Bone marrow (tissue), 2 donors: ENCODE data around the gene MMP15.

Experiments
- DNase-seq, 2 donors: peaks; one replicate each; lab custom pipeline; 2025; lab: John Stamatoyannopoulos, UW

The MMP15 gene

DNA sequence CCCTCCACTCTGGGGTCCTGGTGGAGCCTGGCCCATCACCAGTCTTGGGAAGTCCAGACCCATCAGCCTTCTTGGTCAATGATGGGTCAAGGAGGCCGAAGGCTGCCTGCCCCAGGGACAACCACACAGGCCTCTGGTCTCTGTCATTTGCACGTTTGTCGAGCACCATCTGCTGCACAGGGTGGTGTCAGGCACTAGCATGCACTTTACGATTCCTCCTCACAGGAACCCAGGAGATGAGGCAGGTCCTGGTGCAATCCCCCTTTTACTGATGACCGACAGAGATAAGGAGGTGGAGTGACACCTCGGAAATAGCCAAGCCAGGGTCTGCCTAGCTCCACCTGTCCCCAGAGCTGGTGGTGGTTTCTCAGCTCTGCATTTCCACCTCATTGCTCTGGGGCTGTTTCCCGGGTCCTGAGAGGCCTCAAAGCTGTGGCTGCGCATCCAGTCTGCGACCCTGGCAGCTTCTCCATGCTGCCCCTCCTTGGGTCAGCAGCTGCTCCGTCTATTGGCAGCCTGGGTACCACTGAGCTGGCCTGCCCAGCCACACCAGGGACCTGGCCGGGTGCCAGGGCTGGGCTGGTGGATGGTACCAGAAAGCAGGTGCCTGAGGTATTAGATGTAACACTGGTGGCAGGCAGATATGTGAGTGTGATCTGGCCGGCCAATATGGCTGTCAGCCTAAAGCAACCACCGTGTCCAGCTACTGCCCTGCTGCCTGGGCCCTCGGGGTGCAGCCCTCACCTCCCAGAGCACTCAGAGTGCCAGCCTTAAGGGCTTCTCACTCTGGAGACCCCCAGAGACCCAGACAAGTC lies 10.0 kb downstream of the MMP15 start:
- DNase-seq: no peak

DNA sequence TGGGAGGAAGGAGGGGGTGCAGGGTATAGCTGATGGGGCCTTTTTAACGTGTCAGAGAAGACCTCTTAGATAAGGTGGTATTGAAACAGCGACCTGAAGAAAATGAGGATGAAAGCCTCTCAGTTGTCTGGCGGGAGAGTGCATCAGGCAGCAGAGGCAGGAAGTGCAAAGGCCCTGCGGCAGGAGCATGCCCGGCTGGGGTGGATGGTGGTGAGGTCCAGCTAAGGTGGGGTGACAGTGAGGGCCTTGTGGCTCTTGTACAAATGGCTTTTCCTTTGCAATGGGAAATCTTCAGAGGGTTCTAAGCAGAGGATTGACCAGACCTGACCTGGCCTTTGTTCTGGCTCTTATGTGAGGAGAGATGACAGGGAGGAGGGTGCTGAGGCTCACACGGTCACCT lies 11.4 kb downstream of the MMP15 start:
- no peak for DNase-seq

DNA sequence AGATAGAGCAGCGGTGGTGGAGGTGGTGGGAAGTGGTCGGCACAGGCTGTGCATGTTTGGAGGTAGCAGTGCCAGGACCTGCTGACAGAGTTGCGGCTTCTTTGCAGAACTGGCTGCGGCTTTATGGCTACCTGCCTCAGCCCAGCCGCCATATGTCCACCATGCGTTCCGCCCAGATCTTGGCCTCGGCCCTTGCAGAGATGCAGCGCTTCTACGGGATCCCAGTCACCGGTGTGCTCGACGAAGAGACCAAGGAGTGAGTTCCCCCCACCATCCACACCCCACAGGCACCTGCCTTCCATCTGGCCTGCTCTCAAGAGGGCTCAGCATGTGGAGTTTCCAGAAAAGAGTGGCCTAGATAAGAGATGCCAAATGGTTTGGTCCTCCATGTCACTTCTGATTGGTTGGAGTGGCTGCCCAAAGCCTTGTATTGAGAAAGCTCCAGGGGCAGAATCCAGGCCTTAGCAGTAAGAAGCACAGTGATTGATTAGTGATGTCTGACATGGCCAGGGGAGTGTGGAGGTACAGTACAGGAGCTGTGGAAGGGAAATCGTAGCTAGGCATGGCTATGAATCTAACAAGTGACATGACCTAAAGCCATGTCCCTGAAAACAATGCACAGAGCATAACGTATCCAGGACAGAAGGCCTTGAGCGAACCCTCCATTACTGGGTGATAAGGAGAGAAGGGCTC lies 12.0 kb downstream of the MMP15 start:
- no peak for DNase-seq

DNA sequence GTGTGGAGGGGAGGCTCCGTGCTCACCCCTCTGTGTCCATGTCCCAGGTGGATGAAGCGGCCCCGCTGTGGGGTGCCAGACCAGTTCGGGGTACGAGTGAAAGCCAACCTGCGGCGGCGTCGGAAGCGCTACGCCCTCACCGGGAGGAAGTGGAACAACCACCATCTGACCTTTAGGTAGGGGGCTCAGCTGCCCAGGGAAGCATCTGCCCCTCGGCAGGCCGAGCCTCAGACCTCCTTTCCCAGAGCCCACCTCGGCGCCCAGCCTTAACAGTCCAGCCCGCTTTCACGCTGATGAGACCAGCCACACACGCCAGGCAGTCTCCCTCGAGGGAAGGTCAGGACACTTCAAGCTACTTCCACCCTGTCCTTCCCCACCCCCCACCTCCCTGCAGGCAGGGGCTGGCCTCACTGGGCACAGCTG lies 12.7 kb downstream of the MMP15 start:
- DNase-seq: no peak

DNA sequence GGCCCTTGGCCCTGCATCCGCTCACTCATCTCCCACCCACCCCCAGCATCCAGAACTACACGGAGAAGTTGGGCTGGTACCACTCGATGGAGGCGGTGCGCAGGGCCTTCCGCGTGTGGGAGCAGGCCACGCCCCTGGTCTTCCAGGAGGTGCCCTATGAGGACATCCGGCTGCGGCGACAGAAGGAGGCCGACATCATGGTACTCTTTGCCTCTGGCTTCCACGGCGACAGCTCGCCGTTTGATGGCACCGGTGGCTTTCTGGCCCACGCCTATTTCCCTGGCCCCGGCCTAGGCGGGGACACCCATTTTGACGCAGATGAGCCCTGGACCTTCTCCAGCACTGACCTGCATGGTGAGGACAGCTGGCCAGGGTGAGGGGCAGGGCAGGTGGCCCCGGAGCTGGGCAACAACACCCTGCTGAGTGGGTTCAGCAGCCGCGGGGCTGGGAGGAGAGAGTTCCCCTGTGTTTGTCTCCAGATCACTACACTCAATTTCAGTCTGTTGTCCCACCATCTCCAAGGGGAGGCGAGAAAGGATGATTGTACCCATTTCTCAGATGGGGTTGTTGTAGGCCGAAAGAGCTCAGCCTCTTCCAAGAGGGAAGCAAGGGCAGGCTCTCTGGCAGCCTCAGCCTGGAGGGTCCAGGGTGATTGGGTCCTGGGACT lies 14.4 kb downstream of the MMP15 start:
- DNase-seq: no peak

DNA sequence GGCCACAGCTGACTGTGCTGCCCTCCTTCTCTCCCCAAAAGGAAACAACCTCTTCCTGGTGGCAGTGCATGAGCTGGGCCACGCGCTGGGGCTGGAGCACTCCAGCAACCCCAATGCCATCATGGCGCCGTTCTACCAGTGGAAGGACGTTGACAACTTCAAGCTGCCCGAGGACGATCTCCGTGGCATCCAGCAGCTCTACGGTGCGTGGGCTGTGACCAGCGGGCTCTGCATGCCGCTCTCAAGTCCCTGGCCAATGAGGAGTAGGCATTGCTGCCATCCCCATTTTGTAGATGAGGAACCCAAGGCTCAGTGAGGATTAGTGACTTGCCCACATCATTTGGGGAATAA lies 14.9 kb downstream of the MMP15 start:
- DNase-seq: no peak

DNA sequence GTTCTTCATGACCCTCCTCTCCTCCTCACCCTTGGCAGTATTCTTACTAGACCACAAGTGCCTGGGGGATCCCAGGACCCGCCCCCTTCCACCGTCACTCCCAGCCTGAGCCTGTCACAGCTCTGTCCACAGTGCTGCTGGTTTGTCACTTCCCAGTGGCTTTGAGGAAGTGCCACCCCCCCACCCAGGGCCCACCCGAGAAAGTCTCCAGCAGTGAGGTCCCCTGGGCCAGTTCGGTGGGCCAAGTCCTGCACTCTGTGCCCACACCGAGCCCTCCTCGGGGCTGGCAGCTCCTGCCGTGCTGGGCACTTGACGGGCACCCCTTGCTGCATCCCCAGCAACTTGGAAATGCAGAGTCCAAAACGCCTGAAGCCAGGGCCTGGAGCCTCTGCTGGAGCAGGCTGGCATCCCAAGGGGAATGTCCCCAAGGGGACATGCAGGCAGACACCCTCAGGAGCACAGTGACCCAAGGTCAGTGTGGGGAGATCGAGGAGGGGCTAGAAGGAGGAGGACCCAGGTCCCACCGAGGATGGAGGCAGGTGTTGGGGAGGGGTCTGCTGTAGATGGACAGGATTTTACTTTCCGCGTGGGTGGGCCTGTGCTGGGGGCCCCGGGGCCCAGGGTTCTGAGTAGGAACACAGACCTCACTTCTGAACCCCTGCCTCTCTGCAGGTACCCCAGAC lies 15.5 kb downstream of the MMP15 start:
- no peak for DNase-seq

DNA sequence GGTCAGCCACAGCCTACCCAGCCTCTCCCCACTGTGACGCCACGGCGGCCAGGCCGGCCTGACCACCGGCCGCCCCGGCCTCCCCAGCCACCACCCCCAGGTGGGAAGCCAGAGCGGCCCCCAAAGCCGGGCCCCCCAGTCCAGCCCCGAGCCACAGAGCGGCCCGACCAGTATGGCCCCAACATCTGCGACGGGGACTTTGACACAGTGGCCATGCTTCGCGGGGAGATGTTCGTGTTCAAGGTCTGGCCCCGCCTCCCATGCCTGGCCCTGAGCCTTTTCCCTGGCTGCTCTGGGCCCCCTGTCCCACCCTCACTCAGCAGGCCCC lies 16.0 kb downstream of the MMP15 start:
- DNase-seq: no peak

DNA sequence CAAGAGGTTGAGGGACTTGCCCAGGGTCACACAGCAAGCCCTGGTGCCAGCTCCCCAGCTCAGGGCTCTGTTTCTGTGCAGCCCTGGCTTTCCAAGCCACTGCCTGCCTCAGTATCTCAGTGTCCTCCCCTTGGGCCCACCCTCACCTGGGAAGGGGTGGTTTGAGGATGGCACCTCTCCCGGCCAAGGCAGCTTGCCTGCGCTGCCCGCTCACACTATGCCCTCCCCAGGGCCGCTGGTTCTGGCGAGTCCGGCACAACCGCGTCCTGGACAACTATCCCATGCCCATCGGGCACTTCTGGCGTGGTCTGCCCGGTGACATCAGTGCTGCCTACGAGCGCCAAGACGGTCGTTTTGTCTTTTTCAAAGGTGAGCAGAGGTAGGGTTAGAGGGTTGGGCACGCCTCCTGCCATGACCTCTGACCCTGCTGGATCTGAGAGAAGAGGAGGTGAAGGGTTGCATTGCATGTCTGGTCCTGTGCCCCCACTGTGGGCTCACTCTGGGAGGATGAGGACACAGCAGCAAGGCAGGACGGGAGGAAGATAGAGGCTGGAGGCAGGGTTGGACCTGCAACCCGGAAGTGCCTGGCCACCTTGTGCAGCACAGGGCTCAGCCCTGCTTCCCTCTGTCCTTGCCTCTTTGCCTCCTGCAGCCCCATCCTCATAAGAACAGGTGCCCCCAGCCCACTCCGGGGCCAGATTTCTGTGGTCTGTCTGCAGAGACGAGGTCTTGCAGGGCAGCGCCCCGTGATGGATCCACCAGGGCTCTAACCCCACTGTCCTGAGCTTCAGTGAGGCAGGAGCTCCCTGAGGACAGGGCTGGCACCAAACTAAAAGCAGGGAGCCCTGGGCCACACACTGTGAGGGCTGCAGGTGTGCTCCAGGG lies 16.7 kb downstream of the MMP15 start:
- DNase-seq: no peak

DNA sequence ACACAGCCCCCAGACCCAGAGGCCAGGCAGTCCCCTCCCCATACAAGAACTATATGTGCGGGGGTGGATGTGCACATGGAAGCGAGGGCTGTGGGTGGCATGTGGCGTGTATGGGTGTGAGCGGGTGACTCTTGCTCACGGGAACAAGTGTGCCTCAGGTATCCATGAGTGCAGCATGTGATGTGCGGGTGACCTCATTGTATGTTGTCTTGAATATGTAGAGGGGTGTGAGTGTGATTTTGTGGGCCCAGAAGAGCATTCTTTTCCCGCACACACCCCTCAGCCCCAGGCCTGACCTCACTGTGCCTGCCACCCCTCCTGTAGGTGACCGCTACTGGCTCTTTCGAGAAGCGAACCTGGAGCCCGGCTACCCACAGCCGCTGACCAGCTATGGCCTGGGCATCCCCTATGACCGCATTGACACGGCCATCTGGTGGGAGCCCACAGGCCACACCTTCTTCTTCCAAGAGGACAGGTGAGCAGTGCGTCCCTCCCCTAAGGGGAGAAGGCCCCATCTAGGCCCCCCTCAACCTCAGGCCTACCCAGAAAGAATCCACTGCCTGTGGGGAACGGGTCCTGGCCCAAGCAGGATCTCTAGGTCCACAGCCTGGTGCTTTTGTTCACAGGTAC lies 17.4 kb downstream of the MMP15 start:
- no peak for DNase-seq

DNA sequence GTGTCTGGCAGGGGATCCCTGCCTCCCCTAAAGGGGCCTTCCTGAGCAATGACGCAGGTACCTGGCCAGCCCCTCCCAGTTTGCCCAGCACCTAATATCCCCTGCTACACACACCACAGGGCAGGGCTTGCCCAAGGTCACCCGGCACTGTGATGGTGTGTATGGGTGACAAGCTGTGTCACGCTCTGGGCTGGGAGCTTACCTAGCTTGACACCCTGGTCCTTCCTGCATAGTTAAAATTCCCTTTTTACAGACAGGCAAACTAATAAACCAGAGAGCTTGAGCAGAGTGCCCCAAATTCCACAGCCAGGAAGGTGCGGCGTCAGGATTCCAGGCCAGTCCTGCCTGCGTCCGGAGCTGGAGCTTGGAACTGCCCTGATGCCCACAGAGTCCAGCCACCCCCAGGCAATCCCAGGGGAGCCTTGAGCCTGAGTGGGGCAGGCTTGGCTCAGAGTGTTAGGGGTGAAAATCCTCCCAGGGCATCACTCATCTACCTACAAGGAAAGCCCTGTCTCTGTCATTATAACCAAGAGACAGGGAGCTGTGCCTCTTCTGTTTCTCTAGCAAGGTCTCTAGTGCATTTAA lies 18.1 kb downstream of the MMP15 start:
- no peak for DNase-seq

DNA sequence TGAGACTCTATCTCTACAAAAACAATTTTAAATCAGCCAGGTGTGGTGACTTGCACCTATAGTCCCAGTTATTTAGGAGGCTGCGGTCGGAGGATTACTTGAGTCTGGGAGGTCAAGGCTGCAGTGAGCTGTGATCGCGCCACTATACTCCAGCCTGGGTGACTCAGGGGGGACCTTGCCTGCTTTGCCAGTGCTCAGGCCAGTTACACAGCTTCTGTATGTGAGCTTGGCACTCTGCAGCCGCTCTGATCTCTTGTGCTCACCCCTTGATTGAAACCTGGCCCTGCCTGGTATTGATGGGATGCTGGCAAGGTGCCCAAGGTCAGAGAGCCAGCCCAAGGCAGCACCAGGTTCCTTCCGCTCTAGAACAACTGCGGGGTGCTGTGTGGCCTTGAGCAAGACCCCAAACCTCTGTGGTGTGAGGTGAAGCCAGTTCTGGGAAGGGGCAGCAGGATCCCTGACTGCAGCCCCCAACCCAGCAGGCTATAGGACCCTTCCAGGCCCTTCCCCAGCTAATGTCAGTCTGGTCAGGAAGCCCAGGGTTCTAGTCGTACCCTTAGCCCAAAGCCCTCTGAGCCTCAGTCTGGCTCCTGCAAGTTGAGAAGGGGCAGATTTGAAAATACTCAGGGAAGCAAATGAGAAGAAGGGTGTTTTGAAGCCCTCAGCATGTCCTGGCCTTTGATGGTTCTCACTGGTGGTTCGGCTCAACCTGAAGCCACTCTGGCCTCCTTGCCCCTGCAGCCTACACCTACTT lies 18.9 kb downstream of the MMP15 start:
- no peak for DNase-seq

DNA sequence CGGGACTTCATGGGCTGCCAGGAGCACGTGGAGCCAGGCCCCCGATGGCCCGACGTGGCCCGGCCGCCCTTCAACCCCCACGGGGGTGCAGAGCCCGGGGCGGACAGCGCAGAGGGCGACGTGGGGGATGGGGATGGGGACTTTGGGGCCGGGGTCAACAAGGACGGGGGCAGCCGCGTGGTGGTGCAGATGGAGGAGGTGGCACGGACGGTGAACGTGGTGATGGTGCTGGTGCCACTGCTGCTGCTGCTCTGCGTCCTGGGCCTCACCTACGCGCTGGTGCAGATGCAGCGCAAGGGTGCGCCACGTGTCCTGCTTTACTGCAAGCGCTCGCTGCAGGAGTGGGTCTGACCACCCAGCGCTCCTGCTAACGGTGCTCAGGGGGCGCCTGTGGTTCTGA lies 19.5 kb downstream of the MMP15 start:
- DNase-seq: no peak

DNA sequence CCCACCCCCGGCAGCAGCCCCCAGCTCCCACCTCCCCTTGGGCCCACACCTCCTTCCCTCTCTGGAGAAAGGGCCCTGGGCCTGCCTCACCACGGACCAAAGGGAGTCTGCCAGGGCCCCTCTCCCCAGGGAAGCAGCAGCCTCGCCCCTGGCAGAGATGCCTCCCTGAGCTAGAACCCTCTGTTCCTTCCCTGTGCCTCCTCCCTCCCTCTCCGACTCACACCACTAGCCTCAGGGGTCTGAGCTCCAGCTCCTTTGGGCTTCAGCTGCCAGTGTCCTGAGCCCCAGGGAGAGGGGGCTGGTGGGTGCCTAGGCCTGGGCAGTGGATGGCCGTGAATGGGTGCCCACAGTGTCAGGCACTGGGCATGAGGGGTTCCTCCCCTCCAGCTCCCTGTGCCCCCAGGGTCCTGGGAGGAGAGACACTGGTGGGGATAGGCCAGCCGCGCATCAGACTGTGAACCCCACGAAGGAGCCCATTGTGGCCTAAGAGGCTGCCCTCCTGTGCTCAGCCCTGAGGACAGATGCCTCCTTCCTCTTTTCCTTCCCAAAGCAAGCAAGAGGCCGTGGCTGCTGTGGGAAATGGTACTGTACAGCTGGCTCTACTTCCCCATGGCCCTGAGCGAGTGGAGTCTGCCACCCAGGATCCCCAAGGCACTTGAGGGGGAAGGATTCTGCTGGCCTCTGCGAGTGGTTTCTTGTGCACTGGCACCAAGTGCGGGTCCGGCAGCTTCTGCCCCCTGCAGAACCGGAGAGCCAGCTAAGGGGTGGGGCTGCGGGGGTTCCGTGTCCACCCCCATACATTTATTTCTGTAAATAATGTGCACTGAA lies 20.7 kb downstream of the MMP15 start:
- no peak for DNase-seq

DNA sequence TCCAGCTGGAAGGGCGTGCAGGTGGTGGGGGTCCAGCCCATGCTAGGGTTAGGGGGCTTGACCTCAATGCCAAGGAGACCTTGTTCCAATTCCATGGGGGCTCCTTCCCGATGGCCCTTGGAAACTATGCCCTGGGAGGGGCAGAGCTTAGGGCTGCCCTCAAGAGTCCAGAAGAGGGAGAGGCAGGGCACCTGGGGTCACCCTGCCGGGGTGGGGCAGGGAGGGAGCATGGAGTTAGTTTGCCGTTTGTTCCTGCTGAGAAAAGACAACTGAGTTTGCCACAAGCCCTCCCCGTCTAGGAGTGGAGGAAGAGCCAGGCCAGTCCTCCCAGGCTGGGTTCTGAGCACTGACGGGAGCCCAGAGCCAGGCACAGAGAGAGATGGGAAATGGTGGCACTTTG lies 21.4 kb downstream of the MMP15 start:
- DNase-seq: no peak

DNA sequence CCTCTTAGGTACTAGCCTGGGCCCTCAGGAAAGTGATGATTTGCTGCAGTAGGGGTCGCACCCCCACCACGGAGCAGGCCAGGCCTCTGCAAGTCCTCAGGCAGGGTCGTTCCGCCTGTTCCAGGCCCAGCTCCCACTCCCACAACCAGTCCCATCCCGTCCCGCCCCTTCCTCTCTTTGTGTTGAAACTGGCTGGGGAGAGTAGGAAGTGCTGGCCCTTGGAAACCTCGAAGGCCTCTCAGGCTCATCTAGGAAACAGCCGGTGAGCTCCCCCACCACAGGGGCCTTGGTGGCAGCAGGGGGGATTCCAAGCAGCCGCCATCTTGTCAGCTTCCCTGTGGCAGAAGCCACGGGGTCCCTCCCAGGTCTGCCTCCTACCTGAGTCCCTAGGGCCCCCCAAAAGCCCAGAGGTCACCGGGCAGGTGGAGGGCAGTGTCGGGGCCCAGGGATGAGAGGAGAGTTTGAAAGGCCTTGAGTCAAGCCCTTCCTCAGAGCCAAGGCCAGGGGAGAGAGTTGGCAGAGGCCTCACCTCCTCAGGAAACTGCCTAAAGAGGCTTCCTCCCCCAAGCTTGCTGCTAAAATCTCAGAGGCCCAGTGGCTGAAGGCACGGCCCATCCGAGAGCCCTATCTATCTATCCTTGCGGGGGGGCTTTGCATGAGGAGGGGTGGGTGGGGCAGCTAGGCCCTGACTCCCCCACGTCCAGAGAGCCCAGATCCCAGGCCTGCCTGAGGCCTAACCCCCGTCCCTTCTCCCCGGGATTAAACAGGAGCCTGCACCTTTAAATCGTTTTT lies 22.2 kb downstream of the MMP15 start:
- no peak for DNase-seq

DNA sequence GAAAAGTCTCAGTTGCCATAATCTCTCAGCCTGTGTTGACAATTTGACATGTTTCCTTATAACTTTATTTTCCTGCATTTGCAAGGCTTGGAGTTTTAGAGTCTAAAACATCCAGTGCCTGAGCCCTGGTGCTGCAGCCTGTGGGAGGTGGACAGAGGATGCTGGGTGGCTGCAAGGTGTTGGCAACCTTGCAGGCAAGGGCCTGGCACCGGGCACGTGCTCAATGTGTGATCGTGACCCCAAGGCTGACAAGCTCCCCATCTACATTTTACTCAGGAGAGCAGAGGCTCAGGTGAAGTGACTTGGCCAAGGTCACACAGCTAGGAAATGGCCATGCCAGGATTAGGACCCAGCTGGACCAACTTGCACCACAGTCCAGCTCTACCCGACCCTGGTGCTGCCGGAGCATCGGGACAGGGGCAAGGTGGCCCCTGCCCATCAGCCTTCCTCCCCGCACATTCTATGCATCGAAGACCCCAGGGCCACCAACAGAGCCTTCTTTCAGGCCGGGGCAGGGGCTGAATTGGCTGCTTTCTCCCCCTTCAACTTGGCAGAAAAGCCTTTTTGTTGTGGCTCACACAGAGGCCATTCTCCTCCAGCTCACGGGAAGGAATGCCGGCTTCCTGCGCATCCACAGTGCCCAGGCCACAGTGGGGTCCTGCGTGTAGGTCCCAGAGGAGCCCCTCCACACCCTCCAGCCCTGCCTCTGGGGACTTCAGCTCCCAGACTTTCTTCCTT lies 23.1 kb downstream of the MMP15 start:
- no peak for DNase-seq
